ENCODE measurements around the gene PSMB4. TPM values are rescaled to one million over a fixed set of nuclear protein-coding genes. Genes with fewer than 3 reads are reported as not detected.

The PSMB4 gene
- total RNA-seq, 4 donors from 2014 or later: 259 to 324 (median 291) TPM

DNA sequence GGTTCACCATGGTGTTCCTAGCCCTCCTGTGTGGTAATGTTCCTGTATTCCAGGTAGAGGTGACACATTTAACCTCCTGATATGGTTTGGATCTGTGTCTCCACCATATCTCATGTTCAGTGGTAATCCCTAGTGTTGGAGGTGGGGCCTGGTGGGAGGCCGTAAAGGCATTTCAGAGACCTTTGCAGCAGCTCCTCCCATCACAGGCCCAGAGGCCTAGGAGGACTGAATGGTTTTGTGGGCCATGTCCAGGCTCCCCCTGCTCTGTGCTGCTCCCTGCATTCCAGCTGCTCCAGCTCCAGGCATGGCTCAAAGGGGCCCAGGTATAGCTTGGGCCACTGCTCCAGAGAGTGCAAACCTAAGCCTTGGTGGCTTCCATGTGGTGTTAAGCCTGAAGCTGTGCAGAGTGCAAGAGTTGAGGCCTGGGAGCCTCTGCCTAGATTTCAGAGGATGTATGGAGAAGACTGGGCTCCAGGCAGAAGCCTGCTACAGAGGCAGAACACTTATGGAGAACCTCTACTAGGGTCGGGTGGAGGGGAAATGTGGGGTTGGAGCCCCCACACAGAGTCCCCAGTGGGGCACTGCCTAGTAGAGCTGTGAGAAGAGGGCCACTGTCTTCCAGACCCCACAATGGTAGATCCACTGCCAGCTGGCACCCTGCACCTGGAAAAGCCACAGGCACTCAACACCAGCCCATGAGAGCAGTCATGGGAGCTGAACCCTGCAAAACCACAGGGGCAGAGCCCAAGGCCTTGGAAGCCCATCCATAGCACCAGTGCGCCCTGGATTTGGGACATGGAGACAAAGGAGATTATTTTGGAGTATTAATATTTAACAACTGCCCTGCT lies 36.8 kb upstream of the PSMB4 start:
- Histone ChIP-seq H3K4me1 (peaks cover 2% of the 10 kb centered on the region in 2 donors), H3K27ac (no peak overlapping the region), H3K9me3 (no peaks in the 10 kb centered on the region), H3K27me3 (no peaks in the 10 kb centered on the region), H3K4me3 (no peak overlapping the region), H3K36me3 (peaks cover 0 to 35% of the 10 kb centered on the region in 2 donors)
- intact Hi-C loops (cut with DNase I; ENCODE audit: low total_unique reads) (no loop called here), in situ Hi-C loops (cut with MboI; ENCODE audit: low sequenced_read_pairs in 4 of 4) (no loop called here)
- DNase-seq (no peak), ATAC-seq (no peak)
- TF ChIP-seq, protein P1, sequence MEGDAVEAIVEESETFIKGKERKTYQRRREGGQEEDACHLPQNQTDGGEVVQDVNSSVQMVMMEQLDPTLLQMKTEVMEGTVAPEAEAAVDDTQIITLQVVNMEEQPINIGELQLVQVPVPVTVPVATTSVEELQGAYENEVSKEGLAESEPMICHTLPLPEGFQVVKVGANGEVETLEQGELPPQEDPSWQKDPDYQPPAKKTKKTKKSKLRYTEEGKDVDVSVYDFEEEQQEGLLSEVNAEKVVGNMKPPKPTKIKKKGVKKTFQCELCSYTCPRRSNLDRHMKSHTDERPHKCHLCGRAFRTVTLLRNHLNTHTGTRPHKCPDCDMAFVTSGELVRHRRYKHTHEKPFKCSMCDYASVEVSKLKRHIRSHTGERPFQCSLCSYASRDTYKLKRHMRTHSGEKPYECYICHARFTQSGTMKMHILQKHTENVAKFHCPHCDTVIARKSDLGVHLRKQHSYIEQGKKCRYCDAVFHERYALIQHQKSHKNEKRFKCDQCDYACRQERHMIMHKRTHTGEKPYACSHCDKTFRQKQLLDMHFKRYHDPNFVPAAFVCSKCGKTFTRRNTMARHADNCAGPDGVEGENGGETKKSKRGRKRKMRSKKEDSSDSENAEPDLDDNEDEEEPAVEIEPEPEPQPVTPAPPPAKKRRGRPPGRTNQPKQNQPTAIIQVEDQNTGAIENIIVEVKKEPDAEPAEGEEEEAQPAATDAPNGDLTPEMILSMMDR (IDR thresholded peaks at IDR 0.05 in 4 of 5, conservative IDR thresholded peaks at IDR 0.05 in 1 of 5): no peak
- no peak for TF ChIP-seq POLR2A (IDR thresholded peaks at IDR 0.05)

DNA sequence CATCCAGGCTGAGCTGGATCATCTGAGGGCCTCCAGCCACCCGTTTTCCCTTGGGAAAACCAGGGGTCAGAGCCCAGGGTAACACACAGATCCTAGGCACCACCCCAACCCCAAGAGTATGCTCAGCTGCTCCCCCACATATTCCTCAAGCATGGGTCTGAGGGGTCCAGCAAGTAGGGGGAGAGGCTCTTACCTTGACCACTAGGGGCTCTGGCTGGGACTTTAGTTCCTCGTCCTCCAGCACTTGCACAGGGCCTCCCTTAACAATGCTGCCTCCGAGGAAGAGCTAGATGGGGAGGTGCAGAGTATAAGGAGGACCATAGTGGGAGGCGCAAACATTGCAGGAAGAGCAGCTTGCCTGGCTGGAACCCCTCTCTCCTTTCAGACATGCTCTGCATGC lies 34.4 kb upstream of the PSMB4 start:
- no peak overlapping the region for H3K4me3 ChIP-seq
- no peaks in the 10 kb centered on the region for H3K9me3 ChIP-seq
- in situ Hi-C loops (cut with MboI; ENCODE audit: low sequenced_read_pairs in 4 of 4): no loop called here
- H3K27ac ChIP-seq: no peak overlapping the region
- no peak for TF ChIP-seq POLR2A (IDR thresholded peaks at IDR 0.05)
- TF ChIP-seq, protein P1 (IDR thresholded peaks at IDR 0.05 in 4 of 5, conservative IDR thresholded peaks at IDR 0.05 in 1 of 5): no peak
- H3K36me3 ChIP-seq: peaks cover 0 to 39% of the 10 kb centered on the region in 2 donors
- H3K4me1 ChIP-seq: peaks cover 17 to 23% of the 10 kb centered on the region in 2 donors
- ATAC-seq: no peak
- no peak for DNase-seq
- intact Hi-C loops (cut with DNase I; ENCODE audit: low total_unique reads): no loop called here
- H3K27me3 ChIP-seq: no peaks in the 10 kb centered on the region

DNA sequence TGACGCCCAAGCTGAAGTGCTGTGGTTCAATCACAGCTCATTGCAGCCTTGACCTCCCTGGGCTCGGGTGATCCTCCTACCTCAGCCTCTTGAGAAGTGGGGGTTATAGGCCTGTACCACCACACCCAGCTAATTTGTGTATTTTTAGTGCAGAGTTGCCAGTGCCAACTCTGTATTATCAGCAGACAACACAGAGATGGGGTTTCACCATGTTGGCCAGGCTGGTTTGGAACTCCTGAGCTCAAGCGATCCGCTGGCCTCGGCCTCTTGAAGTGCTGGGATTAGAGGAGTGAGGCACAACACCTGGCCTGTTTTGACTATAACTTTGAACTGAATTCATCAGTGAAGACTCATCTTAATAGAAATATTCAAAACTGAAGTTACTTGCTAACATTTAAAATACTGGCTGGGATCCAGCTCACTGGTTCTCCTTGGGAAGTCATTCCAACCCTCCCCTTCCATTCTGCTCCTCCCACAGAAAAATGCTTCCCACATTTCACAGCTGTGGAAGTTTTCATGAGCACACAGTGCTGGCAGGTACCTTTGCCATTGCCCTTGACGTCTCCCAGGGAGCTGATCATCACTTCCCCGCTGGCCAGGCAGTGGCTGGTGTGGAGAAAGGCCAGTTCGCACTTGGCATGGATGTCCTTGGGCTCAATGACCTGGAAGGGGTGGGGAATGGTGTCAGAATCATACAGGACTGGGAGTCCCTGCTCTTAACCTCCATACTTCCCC lies 31.5 kb upstream of the PSMB4 start:
- Histone ChIP-seq H3K27ac (peak overlapping the region; percentile 40 to 85 (median 67)), H3K27me3 (no peaks in the 10 kb centered on the region), H3K4me3 (no peak overlapping the region), H3K4me1 (peaks cover 40 to 51% of the 10 kb centered on the region in 2 donors), H3K9me3 (no peaks in the 10 kb centered on the region), H3K36me3 (peaks cover 0 to 39% of the 10 kb centered on the region in 2 donors)
- TF ChIP-seq, protein P1 (IDR thresholded peaks at IDR 0.05 in 4 of 5, conservative IDR thresholded peaks at IDR 0.05 in 1 of 5): no peak
- TF ChIP-seq POLR2A (IDR thresholded peaks at IDR 0.05): no peak
- DNase-seq: no peak
- ATAC-seq: no peak
- in situ Hi-C loops (cut with MboI; ENCODE audit: low sequenced_read_pairs in 4 of 4): no loop called here
- intact Hi-C loops (cut with DNase I; ENCODE audit: low total_unique reads): no loop called here

DNA sequence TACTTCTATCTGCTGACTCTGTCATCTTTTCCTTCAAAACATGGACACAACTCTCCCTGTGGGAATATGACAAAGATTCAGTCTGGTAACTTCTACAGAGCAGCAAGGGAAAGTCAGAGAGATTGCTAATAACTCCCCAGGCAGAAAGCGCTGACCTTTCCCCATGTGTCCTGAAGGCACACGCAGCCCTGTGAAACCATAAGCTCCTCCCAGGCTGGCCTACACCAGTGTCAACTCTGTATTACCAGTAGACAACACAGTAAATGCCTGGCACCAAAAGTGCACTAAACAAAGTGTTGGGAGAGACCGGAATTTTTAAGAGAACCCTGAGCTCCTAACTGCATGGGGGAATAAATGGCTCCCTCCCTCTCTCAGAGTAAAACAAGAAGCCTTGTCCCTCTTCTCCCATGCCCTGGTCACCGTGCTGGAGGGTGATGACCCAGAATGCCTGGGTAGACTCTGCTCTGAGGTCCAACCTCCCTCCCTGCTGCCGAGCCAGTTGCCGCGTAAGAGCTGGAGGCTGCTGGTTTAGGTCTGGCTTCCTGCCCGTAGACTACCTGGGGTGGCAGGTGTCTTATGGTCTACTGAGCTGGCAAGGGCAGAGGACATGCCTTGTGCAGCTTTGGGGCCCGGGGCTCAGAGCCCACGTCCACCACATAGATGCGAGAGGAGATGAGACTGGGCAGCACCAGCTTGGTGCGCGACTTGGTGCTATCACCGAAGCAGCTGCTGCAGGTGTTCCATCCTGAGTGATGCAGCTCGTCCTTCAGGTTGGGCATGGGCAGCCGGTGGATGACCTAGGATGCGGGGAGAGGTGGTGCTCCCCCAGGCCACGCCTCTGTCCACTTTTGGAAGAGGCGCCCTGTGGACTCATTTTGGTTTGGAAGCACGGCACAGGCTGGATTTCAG lies 30.7 kb upstream of the PSMB4 start:
- H3K4me3 ChIP-seq: no peak overlapping the region
- TF ChIP-seq, protein P1 (IDR thresholded peaks at IDR 0.05 in 4 of 5, conservative IDR thresholded peaks at IDR 0.05 in 1 of 5): no peak
- TF ChIP-seq POLR2A (IDR thresholded peaks at IDR 0.05): no peak
- ATAC-seq (no peak), DNase-seq (no peak)
- peaks cover 40 to 54% of the 10 kb centered on the region in 2 donors for H3K4me1 ChIP-seq
- H3K27me3 ChIP-seq: no peaks in the 10 kb centered on the region
- peak overlapping the region; percentile 40 to 85 (median 67) for H3K27ac ChIP-seq
- peaks cover 0 to 36% of the 10 kb centered on the region in 2 donors for H3K36me3 ChIP-seq
- intact Hi-C loops (cut with DNase I; ENCODE audit: low total_unique reads) (no loop called here), in situ Hi-C loops (cut with MboI; ENCODE audit: low sequenced_read_pairs in 4 of 4) (no loop called here)
- no peaks in the 10 kb centered on the region for H3K9me3 ChIP-seq

Measured in gastrocnemius medialis (tissue), 4 donors.